ENCODE measurements around the gene CCR7.

The CCR7 gene, protein sequence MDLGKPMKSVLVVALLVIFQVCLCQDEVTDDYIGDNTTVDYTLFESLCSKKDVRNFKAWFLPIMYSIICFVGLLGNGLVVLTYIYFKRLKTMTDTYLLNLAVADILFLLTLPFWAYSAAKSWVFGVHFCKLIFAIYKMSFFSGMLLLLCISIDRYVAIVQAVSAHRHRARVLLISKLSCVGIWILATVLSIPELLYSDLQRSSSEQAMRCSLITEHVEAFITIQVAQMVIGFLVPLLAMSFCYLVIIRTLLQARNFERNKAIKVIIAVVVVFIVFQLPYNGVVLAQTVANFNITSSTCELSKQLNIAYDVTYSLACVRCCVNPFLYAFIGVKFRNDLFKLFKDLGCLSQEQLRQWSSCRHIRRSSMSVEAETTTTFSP
- long read RNA-seq, donor 1, partial matches to known transcripts = 0 of 1 reads
- long read RNA-seq, donor 1, other reads (novel, unspliced or antisense) = 0 of 1 reads
- long read RNA-seq, donor 2 = 0 reads
- long read RNA-seq, donor 3 = 0 reads
- long read RNA-seq, donor 4, partial matches to known transcripts = 0 of 1 reads
- long read RNA-seq, donor 4, other reads (novel, unspliced or antisense) = 0 of 1 reads
- long read RNA-seq, donor 5, partial matches to known transcripts = 0 of 2 reads
- long read RNA-seq, donor 5, other reads (novel, unspliced or antisense) = 0 of 2 reads
- long read RNA-seq, donor 6, partial matches to known transcripts = 0 of 1 reads
- long read RNA-seq, donor 6, other reads (novel, unspliced or antisense) = 0 of 1 reads
- long read RNA-seq, donor 7 = 0 reads
- long read RNA-seq, donor 8 = 0 reads

DNA sequence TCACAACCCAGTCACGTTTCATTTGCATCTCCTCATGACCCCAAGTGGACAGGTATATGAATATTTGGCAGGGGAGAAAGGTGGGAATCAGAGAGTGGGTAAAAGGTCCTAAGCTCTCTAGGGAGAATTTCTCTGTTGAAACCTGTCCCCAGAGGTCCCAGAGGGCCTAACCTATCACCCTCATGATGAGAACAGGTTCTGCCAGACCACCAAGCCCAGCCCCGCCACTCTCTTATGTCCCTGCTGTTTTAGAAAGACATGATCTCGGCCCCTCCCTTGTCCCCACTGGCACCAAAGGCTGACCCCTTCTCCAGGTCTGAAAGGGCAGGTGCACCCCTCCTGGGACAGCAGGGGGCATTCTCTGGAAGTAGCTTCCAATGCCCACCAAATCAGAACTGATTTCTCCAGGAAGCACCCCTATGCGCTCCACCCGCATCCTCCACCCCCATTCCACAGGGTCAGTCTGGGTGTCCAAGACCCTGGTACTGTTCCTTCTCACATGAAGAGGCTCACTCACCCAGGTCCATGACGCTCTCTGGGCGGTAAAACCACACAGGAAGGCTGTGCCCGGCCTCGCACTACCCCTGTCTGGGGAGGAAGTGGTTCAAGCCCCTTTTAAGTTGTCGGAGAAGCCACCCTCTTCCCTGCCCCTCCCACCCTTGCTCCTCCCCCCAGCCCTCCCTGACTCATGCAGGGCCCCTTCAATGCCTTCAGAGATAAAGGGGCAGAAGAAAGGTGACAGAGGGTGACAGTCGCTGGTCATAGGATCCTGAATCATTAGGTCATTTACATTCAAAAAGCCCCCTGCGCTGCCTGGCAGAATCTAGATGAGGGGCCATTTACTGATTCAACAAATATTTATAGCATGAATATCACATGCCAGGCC lies at the start of gene CCR7:
Gene CCR7, minus strand, starts transcription at position 590 of the 886 bp plus-strand sequence. Its CDS starts 63 bp downstream, at position 527.
- DNase-seq = no peak

DNA sequence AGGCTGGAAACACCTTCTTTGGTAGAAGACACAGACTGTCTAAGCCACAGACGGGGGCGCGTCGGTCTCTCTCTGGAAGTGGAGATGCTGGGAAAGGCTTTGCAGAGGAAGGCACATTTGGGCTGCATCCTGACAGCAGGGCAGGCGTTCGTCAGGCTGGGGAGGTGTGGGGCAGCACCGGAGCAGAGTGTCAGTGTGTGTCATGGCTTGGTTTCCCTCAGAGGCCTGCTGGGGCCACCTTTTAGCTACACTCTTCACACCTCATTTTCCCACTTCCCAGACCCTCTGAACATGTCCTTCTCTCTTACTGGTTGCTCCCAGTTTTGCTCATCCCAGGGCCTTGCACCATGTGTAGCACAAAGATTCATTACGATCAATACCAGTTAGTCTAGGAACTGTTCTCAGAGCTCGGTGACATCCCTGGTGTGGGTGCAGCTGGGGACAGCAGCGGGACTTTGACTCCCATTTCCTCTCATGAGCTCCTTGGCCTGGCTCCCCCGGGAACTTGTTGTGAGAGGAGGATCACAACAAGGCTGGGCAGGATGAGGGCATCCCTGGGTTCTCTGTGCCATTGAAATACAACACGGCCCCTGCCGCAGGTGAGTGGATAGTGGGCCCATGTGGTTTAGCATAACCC lies 49.3 kb upstream of the CCR7 start:
- DNase-seq = no peak

DNA sequence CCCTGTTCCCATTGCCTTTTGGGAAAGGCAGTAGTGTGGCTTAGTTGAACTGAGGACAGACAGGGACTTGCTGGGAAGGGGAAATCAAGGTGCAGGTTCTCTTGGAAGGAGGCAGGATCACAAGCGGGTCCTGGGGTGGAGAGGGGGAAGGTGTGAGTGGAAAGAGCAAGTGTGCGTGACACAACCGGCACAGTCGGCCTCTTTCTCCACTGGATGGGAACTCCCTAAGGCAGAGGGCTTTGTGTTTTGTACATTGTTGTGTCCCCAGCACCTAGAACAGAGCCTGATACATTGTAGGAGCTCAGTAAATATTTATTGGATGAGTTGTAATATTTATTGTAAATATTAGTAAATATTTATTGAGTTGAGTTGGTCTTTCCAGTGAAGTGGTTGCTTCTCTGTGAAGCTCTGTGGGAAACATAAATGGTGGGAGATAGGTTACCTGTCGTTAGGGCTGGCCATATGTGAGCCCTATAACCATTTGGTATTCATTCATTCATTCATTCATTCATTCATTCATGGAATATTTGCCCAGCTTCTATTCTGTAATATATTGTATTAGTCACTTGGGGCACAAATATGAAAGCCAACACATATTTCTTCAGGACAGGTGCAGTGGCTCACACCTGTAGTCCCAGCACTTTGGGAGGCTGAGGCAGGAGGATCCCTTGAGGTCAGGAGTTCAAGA lies 48.3 kb upstream of the CCR7 start:
- no peak for DNase-seq

DNA sequence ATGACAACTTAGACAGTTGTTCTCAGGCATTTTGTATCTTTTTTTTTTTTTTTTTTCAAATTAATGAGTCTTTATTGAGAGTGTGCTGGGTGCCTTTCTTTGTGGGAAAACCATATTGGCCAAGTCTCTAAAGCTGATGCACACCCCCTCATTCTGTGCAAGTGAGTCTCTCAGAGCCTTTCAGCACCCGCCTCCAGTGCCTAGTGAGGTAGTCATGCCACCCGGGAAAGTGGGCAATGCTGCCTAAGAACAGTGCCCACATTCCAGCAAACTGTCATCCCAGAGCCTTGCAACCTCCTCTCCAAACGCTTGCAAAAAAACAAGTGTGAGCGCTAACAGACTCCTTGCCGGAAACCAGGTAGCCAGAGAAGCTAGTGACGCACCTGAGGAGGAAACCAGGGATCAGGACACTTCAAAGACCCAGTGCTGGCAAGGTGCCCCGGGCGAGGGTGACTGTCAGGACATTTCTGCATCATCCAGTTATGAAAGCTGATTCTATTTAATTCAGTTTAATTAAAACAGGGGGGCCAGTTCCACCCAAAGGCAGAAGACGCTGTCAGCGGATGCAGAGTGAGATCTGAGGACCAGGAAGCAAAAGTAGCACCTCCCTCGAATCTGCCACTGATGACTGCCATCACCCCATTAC lies 47.5 kb upstream of the CCR7 start:
- no peak for DNase-seq

GRCh38 chr17:40611840-40612474 lies 46.7 kb upstream of the CCR7 start:
- no peak for DNase-seq

DNA sequence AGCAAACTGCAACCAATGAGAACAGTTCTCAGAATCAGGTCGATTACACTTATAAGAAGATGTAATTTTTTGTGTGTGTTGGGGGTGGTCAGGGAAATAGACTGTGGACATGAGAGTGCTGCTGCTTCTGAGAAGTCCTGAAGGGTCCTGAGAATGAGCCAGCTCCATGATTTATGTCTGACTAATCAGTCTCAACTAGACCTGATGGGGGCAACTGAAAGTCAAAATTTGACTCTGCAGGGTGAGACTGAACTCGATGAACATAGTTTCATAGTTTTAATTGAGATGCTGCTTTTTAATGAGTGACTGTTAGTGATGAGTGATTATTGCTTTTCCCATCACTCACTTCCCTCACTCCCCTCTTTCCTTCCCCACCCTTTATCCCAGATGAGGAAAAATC lies 45.1 kb upstream of the CCR7 start:
- DNase-seq = no peak

GRCh38 chr17:40608061-40608581 lies 42.8 kb upstream of the CCR7 start:
- no peak for DNase-seq

- no peak for DNase-seq
These were observed 42.4 kb upstream of the CCR7 start for GRCh38 chr17:40607641-40608040.

DNA sequence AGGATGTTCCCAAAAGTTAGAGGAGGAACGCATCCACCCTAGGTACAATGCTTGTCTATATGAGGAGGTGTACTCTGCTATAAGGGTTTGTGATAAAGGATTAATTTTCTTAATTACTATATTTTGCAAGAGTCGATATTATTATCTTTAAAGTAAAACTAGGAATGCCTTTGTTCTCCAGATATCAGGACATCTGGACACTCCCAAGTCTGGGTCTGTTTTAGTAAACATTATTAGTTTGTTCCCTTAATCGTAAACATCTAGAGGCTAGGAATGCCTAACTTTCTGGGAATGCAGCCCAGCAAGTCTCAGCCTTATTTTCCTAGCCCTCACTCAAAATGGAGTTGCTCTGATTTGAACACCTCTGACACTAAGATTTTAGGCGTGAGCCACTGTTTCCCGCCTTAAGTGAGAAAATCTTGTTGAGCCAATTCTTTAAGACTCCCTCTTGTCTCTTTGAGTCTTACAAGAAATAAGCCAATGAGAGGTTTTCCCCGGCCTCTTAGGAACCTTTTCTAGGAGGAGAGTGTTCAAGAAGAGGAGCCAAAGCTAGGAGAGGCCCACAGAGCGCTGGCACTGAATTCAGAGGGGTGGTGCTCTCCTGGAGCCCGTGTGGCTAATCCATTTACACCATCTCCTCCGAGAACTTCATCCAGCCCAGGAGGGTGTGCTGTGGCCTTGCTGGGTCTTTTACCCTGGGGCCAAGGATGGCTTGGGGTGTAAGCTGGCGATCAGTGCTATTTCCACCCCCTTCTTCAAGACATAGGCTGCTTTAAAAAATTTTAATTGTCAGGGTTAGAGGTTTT lies 41.5 kb upstream of the CCR7 start:
- DNase-seq = no peak

- no peak for DNase-seq
These were observed 40.0 kb upstream of the CCR7 start for GRCh38 chr17:40605306-40605705.

DNA sequence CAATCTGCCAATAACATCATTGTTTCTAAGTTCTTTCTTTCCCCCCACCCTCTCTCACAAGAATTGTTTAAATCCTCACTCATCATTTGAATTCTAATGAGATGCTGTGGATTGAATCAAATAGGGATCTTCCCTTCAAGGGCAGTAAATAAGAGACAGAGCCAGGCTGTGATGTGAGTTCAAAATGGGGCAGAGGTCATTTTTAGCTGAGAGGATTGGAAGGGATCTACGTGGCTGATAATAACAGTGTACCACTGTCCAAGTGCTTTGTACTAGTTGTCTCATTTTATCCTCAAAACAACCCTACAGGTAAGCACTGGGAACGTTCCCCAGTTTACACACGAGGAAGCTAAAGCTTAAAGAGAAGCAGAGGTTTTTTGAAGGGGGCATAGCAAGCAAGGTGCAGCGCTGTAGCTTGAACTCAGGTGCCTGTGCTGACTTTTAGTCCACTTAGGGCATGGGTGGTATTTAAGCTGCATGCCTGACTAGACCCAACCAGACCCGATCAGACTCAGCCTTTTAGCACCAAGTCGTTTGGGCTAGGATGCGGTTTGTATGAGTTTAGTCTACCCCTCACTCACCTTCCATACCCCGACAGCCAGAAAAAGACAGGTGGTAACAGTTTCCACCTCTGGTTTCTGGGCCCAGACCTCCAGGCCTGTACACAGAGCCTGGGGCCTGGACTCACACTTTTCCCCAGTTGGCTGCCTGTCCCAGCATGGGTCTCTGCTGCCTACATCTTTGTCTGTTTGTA lies 39.2 kb upstream of the CCR7 start:
- DNase-seq = no peak

GRCh38 chr17:40602445-40603443 lies 37.5 kb upstream of the CCR7 start:
- DNase-seq = no peak

DNA sequence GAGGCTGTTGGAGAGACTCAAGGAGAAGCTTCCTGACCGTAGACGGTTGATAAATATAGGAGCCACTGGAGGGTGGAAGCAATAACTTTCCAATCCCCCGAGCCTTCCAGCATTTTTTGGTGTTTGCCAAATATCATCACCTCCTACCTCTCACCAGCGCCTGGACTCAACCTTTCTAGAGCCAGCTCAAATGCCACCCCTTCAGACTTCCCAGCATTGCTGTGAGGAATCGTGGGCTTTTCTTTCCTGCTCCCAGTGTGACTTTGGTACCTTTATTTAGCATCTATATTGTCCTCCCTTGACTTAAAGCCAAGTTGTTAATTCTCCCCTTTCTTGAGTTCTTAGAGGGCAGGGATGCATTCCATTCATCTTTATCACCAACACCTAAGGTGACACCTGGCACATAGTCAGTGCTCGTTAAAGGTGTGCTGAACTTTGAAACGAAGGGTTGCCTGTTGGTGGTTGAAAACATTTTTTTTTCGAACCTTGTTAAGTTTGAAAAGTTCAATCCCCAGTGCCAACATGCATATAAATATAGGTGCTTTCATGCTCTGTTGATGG lies 35.3 kb upstream of the CCR7 start:
- DNase-seq = no peak

- no peak for DNase-seq
These were observed 34.1 kb upstream of the CCR7 start for GRCh38 chr17:40599468-40599763.

GRCh38 chr17:40598619-40599467 lies 33.6 kb upstream of the CCR7 start:
- DNase-seq = peak; percentile 59

DNA sequence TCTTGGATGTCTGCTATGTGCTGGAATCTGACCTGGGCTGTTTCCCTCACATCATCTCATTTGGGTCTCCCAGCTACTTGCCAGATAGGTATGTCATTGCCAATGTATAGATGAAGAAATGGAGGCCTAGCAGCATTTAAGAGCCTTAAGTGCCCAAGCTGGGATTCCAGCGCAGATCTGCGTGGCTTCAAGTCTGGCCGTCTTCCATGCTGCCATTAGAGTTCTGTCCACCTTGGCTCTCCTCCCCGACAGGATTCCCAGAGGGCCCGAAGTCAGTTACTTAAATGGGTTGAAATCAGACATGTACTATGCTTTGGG lies 33.0 kb upstream of the CCR7 start:
- DNase-seq = no peak

All from right kidney (tissue), 9 donors.